GOT3 (cell line): ENCODE measurements around the gene COL11A1.
"Not testable (repeated sequence)": the region's sequence is repeated elsewhere in the genome, so short reads cannot be mapped to it uniquely, and the experiment has no call there.

Experiments used
- DNase-seq: peaks from one replicate; lab custom pipeline; 2025; ENCODE audit warnings: mixed read lengths; lab: John Stamatoyannopoulos, UW

The COL11A1 gene

DNA sequence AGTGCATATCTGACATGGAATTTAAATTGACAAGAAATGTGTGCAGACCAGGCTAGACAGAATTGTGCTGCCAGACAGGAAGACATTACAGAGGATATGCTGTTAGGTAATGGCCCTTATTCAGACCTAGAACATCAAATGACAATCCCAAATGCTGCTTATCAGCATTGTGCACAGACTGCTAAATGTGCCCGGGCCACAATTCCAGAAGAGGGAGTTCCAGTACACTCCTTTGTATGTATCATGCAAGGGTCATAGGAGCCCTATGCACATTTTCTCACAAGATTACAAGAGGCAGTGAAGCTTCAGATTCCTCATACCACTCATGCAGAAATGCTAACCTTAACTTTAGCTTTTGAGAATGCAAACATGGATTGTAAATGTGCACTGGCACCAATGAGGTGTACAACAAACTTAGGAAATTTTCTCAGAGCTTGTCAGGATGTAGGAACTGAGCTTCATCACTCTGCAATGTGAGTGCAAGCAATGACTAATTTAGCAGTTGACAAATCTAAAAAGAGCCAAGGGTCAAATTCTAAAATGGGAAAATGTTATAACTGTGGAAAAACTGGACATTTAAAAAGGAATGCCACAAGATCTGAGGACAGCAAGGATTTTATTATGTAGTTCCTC is 273.5 kb downstream of the COL11A1 start:
- DNase-seq: no peak

DNA sequence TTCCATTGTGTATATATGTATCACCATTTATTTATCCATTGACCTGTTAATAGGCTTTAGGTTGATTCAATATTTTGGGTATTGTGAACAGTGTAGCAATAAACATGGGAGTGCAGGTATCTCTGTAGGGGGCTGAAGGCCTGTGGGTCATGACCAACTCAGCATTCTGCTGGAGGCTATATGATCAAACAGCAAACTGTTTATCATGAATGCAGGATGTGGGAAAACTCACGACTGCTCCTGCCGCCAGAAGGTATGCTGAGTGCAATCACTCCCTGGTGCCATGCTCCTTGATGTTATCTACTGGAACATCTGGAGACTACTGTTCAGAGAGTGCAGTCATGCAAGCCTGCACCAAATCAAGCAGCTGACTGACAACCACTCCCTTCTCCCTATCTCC is 275.2 kb downstream of the COL11A1 start:
- no peak for DNase-seq

DNA sequence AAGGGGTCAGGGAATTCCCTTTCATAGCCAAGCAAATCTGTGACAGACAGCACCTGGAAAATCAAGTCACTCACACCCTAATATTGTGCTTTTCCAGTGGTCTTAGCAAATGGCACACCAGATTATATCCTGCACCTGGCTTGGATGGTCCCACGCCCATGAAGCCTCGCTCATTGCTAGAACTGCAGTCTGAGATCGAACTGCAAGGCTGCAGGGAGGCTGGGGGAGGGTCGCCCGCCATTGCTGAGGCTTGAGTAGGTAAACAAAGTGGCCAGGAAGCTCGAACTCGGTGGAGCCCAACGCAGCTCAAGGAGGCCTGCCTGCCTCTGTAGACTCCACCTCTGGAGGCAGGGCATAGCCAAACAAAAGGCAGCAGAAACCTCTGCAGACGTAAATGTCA is 281.6 kb downstream of the COL11A1 start:
- not testable (repeated sequence) for DNase-seq
